Right lobe of liver (tissue), 4 donors: ENCODE results near the gene KLHDC10.

Experiments
- POLR2A ChIP-seq: fragments of 450-650 bp; IDR thresholded peaks from one replicate; pipeline ENCODE4 v1.6.1; 2017; ENCODE audit warnings: antibody characterized with exemption, mild to moderate bottlenecking
- TF ChIP-seq, protein P1 (sequence below), 4 donors: fragments of 200-600 bp in 3 of 4; fragments of 450-650 bp in 1 of 4; IDR thresholded peaks; one replicate each; pipeline versions ENCODE4 v1.5.1 to v1.8.0; 2016 to 2022; ENCODE audit warnings: antibody characterized with exemption in 4 of 4, mild to moderate bottlenecking in 2 of 4
- donor health status: DM: no; HTN: no; CAD: no.
- donor health status: DM: no; HTN: no; CAD: no.
- donor health status: DM: no; HTN: yes; CAD: no.

DNA sequence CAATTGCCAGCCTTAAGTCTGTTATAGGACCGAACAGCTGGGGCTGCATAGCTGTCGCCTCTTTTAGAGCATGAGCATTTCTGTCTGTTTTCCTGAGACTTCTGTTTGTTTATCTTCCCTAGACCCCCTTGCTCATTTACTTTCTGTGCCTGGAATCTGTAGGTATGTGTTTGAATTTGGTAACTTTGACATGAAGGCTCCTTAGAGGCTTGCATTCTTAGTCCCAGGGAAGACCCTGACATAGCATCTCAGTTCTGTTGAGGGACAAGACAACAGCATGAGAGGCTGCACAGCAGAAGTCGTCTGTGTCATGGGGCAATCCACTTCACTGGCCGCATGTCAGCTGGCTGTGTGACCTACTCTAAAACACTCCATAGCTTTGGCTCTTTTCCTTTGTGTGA, 58.7 kb downstream of the KLHDC10 start:
- no peak for TF ChIP-seq POLR2A
- TF ChIP-seq, protein P1, sequence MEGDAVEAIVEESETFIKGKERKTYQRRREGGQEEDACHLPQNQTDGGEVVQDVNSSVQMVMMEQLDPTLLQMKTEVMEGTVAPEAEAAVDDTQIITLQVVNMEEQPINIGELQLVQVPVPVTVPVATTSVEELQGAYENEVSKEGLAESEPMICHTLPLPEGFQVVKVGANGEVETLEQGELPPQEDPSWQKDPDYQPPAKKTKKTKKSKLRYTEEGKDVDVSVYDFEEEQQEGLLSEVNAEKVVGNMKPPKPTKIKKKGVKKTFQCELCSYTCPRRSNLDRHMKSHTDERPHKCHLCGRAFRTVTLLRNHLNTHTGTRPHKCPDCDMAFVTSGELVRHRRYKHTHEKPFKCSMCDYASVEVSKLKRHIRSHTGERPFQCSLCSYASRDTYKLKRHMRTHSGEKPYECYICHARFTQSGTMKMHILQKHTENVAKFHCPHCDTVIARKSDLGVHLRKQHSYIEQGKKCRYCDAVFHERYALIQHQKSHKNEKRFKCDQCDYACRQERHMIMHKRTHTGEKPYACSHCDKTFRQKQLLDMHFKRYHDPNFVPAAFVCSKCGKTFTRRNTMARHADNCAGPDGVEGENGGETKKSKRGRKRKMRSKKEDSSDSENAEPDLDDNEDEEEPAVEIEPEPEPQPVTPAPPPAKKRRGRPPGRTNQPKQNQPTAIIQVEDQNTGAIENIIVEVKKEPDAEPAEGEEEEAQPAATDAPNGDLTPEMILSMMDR (IDR thresholded peaks at IDR 0.05) = no peak
